Progenitor cell of endocrine pancreas (in vitro differentiated cells): ENCODE data around the gene NOL12. TPM values are rescaled to one million over a fixed set of nuclear protein-coding genes. Genes with fewer than 3 reads are reported as not detected.

ENCODE experiments used
- DNase-seq: peaks from one replicate; pipeline ENCODE4 v3.0.0; 2021; ENCODE audit warnings: low spot score; ENCODE audit not compliant: unreplicated experiment
- H3K27ac Mint-ChIP-seq: 2 replicates; pipeline ENCODE4 v1.8.0; 2021; ENCODE audit warnings: mild to moderate bottlenecking, moderate library complexity, mixed read lengths
- H3K27me3 Mint-ChIP-seq: 2 replicates; pipeline ENCODE4 v1.8.0; 2021; ENCODE audit warnings: mixed read lengths
- H3K36me3 Mint-ChIP-seq: 2 replicates; pipeline ENCODE4 v1.8.0; 2022; ENCODE audit warnings: mixed read lengths; ENCODE audit not compliant: insufficient read depth
- H3K4me1 Mint-ChIP-seq: 2 replicates; pipeline ENCODE4 v1.8.0; 2021; ENCODE audit warnings: low read depth, mixed read lengths
- H3K4me3 Mint-ChIP-seq: 2 replicates; pipeline ENCODE4 v1.8.0; 2021; ENCODE audit warnings: low read depth, mild to moderate bottlenecking, moderate library complexity, mixed read lengths
- H3K9me3 Mint-ChIP-seq: 2 replicates; pipeline ENCODE4 v1.8.0; 2021; ENCODE audit warnings: low read depth, mixed read lengths
- total RNA-seq: library from RNA; stranded (reverse); gene quantifications from 2 replicates; pipeline ENCODE4 v1.2.1, GENCODE V29; 2021
- TF ChIP-seq, protein P1 (sequence below): fragments of 200-600 bp; sonication (generic); IDR thresholded peaks from one replicate; pipeline ENCODE4 v1.5.0; 2021; ENCODE audit warnings: antibody characterized with exemption, mild to moderate bottlenecking; ENCODE audit not compliant: unreplicated experiment

Gene NOL12
- total RNA-seq, 1 donor from 2014 or later, result 17.1 TPM

DNA sequence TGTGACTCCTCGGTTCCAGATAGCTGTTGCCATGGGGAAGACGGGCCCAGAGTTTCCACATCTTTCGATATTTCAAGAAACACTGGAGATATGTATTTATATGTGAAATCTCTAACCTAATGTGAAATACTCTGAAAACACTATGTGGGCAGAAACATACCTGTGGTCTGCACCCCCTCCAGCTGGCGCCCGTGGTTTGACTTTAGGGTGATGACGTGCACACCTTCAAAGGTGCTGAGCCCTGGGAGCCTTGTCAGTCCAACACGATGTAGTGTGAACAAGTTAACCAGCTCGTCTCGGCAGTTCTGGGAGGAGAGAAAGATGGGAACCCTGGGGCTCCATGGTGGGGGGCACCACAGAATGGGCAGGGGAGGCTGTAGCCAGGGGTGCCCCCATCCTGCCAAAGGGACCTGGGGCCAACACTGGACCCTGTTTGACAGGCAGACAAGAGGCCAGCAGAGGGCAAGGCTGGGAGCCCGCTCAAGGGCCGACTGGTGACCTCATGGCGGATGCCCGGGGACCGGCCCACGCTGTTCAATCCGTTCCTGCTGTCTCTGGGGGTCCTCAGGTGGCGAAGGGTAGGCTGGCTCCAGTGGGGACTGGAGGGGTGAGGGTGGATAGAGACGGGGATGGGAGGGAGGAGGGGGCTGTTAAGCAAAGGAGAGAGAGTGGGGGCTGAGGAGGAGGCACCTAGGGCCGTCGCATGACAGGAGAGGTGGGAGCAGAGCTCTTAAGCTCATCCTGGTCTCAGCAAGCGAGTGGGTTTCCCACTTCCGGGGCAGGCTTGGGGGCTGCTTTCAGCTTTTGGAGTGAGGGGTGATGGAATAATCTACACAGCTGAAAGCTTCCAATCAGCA is 54.5 kb downstream of the NOL12 start:
- Mint-ChIP-seq H3K36me3 (peaks cover 12% of the 10 kb centered on the region), H3K9me3 (no peaks in the 10 kb centered on the region), H3K27ac (peak overlapping the region; percentile 31), H3K4me3 (no peak overlapping the region), H3K27me3 (peaks cover 5% of the 10 kb centered on the region), H3K4me1 (peaks cover 6% of the 10 kb centered on the region)
- DNase-seq, result no peak
- TF ChIP-seq, protein P1, sequence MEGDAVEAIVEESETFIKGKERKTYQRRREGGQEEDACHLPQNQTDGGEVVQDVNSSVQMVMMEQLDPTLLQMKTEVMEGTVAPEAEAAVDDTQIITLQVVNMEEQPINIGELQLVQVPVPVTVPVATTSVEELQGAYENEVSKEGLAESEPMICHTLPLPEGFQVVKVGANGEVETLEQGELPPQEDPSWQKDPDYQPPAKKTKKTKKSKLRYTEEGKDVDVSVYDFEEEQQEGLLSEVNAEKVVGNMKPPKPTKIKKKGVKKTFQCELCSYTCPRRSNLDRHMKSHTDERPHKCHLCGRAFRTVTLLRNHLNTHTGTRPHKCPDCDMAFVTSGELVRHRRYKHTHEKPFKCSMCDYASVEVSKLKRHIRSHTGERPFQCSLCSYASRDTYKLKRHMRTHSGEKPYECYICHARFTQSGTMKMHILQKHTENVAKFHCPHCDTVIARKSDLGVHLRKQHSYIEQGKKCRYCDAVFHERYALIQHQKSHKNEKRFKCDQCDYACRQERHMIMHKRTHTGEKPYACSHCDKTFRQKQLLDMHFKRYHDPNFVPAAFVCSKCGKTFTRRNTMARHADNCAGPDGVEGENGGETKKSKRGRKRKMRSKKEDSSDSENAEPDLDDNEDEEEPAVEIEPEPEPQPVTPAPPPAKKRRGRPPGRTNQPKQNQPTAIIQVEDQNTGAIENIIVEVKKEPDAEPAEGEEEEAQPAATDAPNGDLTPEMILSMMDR, result no peak

GRCh38 chr22:37741312-37741795 is 55.2 kb downstream of the NOL12 start:
- H3K9me3 Mint-ChIP-seq, result no peaks in the 10 kb centered on the region

DNA sequence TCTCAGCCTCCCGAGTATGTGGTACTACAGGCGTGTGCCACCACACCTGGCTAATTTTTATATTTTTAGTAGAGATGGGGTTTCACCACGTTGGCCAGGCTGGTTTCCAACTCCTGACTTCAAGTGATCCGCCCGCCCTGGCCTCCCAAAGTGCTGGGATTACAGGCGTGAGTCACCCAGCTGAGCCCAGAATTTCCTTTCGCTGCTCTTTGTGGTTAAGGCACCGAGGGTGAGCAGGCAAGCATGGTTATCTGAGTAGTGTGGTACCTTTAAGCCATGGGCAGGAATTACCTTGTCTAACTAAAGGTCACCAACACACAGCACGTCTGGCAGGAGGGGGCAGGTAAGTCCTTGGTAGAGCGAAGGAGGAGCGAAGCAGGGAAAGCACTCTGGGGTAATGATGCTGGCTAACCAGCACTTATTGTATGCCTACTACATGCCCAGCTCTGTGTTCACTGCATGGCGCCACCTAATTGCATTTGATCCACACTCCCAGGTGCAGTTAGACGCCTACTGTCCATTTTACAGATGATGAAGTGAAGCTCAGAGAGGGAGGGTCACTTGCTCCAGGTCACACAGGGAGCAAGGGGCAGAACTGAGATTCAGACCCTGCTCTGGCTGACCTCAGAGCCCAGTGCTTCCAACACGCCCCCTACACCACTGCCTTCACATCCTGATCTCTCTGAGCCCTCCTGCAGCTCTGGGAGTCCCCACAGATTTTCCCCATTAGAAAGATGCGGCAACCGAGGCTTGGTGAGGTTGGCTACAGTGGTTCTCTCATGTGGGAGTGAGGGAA is 56.4 kb downstream of the NOL12 start:
- H3K4me1 Mint-ChIP-seq, result peaks cover 10% of the 10 kb centered on the region
- TF ChIP-seq, protein P1, result no peak
- peaks cover 5% of the 10 kb centered on the region for H3K27me3 Mint-ChIP-seq
- DNase-seq, result no peak
- H3K27ac Mint-ChIP-seq, result no peak overlapping the region
- H3K36me3 Mint-ChIP-seq, result peaks cover 11% of the 10 kb centered on the region
- no peaks in the 10 kb centered on the region for H3K9me3 Mint-ChIP-seq
- no peak overlapping the region for H3K4me3 Mint-ChIP-seq

More at GRCh38 chr22:37741312-37741795, 55.2 kb downstream of the NOL12 start:
- DNase-seq, result no peak
- Mint-ChIP-seq H3K4me3 (no peak overlapping the region), H3K4me1 (peaks cover 6% of the 10 kb centered on the region), H3K27ac (no peak overlapping the region), H3K36me3 (peaks cover 12% of the 10 kb centered on the region), H3K27me3 (peaks cover 5% of the 10 kb centered on the region)
- TF ChIP-seq, protein P1, result no peak

Other genes starting within 250 kb of the NOL12 start
- gene MFNG, start 200.0 kb upstream of the NOL12 start, total RNA-seq, result 3.2 and 5.9 TPM in 2 replicates
- 44.1 and 46.7 TPM in 2 replicates for gene CARD10, start 166.9 kb upstream of the NOL12 start, total RNA-seq
- 52.6 TPM in 2 replicates for gene CDC42EP1, start 125.9 kb upstream of the NOL12 start, total RNA-seq
- 2.7 and 4.3 TPM in 2 replicates for gene LGALS2, start 106.3 kb upstream of the NOL12 start, total RNA-seq
- 121 and 132 TPM in 2 replicates for gene GGA1, start 77.5 kb upstream of the NOL12 start, total RNA-seq
- gene SH3BP1, start 46.7 kb upstream of the NOL12 start, total RNA-seq, result 25.4 and 27.4 TPM in 2 replicates
- 16.8 and 17.7 TPM in 2 replicates for gene PDXP, start 27.6 kb upstream of the NOL12 start, total RNA-seq
- 0.81 TPM in 1 of 2 replicates, not detected in the other for gene LGALS1, start 10.7 kb upstream of the NOL12 start, total RNA-seq
- 73.0 and 78.7 TPM in 2 replicates for gene TRIOBP, start 10.7 kb downstream of the NOL12 start, total RNA-seq
- 20.2 and 28.1 TPM in 2 replicates for gene GCAT, start 121.6 kb downstream of the NOL12 start, total RNA-seq
- 0.41 and 0.87 TPM in 2 replicates for gene GALR3, start 137.0 kb downstream of the NOL12 start, total RNA-seq
- gene ANKRD54, start 158.0 kb downstream of the NOL12 start, total RNA-seq, result 23.7 and 24.2 TPM in 2 replicates
- gene EIF3L, start 163.1 kb downstream of the NOL12 start, total RNA-seq, result 725 and 736 TPM in 2 replicates
- gene MICALL1, start 220.0 kb downstream of the NOL12 start, total RNA-seq, result 42.8 and 43.2 TPM in 2 replicates